AG10803 (cell line): Measurements from ENCODE around the gene COL15A1.

Experiments
- DNase-seq: peaks from one replicate; pipeline ENCODE4 v3.0.0; 2010; ENCODE audit warnings: low read depth
- H3K4me3 ChIP-seq: 2 replicates; pipeline ENCODE4 v1.5.1; 2011; ENCODE audit warnings: mild to moderate bottlenecking, low read length, control low read depth
- CTCF ChIP-seq: conservative IDR thresholded peaks from 2 replicates; pipeline ENCODE4 v1.5.1; 2011; ENCODE audit warnings: mild to moderate bottlenecking, low read length, control low read depth, inconsistent platforms

Gene COL15A1

DNA sequence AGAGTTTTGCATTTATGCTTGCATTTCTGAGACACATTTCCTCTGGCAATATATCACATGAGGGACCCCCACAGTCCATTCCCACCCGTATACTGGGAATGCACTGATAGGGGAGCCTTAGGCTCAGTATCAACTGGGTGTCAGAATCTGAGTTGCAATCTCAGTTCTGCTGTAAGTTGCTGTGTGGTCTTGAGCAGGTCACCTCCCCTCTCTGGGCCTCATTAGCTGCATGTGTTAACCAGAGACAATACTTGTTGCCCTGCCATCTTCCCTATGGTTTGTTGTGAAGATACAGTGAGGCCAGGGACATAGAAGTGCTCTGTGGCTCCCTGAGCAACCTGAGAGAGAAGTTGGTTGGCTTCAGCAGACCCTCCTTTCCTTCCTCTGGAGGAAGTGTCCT lies 105.5 kb downstream of the COL15A1 start:
- no peak for TF ChIP-seq CTCF
- no peak overlapping the region for H3K4me3 ChIP-seq
- DNase-seq: no peak

- no peak for TF ChIP-seq CTCF
- DNase-seq: no peak
- H3K4me3 ChIP-seq: no peak overlapping the region
Measured at GRCh38 chr9:99049641-99050040, 105.9 kb downstream of the COL15A1 start.

DNA sequence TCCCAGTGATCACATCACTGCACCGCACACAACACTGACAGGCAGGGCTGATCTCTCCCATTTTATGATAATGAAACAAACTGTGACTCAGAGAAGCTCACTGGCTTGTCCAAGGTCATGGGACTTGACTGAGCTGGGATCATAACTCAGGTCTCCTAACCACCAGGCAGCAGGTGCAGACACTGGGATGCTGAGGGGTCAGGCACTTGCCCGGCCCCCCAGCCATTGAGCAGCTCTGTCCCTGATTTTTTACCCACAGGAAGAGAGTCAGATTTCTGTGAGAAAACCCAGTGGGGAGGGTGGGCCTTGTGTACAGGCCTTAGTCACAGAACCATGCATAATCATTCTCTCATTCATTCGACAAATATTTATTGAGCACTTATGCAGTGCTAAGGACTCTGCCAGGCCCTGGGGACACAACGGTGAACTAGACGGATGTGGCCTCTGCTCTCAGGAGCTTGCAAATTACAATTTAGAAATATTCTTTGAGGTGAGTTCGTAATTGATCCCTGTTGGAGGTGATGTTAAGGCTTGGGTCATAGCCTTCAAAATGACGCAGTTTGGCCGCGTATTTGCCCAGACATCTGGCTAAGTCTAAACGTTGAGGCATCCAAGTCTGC lies 106.7 kb downstream of the COL15A1 start:
- H3K4me3 ChIP-seq: no peak overlapping the region
- TF ChIP-seq CTCF: no peak
- DNase-seq: no peak

- H3K4me3 ChIP-seq: no peak overlapping the region
- TF ChIP-seq CTCF: no peak
- DNase-seq: no peak
Measured at GRCh38 chr9:99050924-99051323, 107.2 kb downstream of the COL15A1 start.

DNA sequence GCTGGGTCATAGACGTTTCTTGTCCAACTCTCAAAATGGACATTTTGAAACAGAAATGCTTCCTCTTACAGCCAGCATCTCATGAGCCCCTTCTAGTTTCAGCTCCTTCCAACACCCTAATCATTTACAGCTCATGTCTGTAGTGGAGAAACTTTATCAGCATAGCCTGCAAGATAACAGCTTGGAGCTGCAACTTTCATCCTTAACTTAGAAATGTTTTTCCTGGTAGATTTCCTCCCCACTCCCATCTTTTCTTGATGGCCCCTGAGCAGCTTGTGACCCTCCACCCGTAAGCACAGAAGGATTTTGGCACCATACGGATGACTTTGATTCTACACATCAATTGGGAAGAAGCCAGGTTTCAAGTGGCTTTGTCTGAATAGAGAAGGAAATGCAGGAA lies 107.7 kb downstream of the COL15A1 start:
- no peak overlapping the region for H3K4me3 ChIP-seq
- no peak for TF ChIP-seq CTCF
- no peak for DNase-seq

DNA sequence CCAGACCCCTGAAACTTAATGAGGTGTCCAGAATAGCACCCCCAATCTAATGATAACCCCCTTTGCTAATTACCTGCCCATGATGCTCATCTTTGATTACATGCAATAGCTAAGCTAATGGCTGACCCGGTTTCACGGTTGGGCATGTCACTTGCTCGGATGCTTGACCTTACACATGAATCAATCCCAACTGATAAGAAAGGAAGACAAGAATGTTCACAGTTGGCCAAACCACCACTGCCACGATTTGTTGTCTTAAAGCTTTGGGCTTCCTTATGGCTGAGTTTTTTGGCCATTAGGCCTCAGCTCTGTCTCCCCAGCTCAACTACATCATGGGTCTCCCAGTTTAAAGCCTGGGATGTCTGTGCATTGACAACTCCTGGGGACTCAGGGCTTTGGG lies 108.1 kb downstream of the COL15A1 start:
- no peak for DNase-seq
- H3K4me3 ChIP-seq: no peak overlapping the region
- no peak for TF ChIP-seq CTCF

GRCh38 chr9:99052815-99053715 lies 109.4 kb downstream of the COL15A1 start:
- DNase-seq: no peak
- H3K4me3 ChIP-seq: no peak overlapping the region
- no peak for TF ChIP-seq CTCF
